Fibroblast of lung (primary cell): ENCODE data around the gene SLC4A1AP.

Experiments
- EZH2 ChIP-seq: IDR thresholded peaks from 2 replicates; pipeline ENCODE4 v1.5.1; 2012; ENCODE audit warnings: low read length, control low read depth, mild to moderate bottlenecking; ENCODE audit errors: missing control alignments
- TF ChIP-seq, protein P1 (sequence below), 2 donors: IDR thresholded peaks in 1 of 2; conservative IDR thresholded peaks in 1 of 2; 1 replicate in 1 of 2; 2 replicates in 1 of 2; pipeline ENCODE4 v1.5.1; 2011 to 2012; ENCODE audit warnings: low read length in 2 of 2, control low read depth in 1 of 2, inconsistent platforms in 1 of 2, low read depth in 1 of 2, mild to moderate bottlenecking in 1 of 2

DNA sequence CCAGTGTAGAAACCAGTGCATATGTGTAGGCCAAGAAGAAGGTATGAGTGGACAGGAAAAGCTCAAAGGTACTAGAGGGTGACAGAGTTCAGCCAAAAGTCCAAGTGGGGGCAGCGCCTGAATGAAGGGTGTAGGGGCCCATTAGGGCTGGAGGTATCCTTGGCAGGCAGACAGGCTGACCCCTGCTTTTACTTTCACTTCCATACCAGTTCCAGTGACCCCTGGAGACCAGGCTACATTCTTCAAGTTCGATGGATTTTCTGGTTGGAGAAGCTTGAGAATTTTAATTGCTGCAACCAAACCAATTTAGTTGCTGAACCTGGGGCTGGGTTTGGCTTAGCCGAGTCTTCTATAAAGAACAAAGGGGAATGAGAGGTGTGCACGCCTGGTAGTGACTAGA lies 65.5 kb downstream of the SLC4A1AP start:
- TF ChIP-seq, protein P1, sequence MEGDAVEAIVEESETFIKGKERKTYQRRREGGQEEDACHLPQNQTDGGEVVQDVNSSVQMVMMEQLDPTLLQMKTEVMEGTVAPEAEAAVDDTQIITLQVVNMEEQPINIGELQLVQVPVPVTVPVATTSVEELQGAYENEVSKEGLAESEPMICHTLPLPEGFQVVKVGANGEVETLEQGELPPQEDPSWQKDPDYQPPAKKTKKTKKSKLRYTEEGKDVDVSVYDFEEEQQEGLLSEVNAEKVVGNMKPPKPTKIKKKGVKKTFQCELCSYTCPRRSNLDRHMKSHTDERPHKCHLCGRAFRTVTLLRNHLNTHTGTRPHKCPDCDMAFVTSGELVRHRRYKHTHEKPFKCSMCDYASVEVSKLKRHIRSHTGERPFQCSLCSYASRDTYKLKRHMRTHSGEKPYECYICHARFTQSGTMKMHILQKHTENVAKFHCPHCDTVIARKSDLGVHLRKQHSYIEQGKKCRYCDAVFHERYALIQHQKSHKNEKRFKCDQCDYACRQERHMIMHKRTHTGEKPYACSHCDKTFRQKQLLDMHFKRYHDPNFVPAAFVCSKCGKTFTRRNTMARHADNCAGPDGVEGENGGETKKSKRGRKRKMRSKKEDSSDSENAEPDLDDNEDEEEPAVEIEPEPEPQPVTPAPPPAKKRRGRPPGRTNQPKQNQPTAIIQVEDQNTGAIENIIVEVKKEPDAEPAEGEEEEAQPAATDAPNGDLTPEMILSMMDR (conservative IDR thresholded peaks at IDR 0.05 in 1 of 2, IDR thresholded peaks at IDR 0.05 in 1 of 2; ENCODE audit: low read depth in 1 of 2, low read length in 2 of 2) = no peak
- no peak for TF ChIP-seq EZH2
